ENCODE results near the gene CYP2D6.

Gene CYP2D6

GRCh38 chr22:42101199-42101598 is 29.4 kb downstream of the CYP2D6 start:
- H3K4me3 ChIP-seq (ENCODE audit: low read length), result no peak overlapping the region
- TF ChIP-seq, protein P1, sequence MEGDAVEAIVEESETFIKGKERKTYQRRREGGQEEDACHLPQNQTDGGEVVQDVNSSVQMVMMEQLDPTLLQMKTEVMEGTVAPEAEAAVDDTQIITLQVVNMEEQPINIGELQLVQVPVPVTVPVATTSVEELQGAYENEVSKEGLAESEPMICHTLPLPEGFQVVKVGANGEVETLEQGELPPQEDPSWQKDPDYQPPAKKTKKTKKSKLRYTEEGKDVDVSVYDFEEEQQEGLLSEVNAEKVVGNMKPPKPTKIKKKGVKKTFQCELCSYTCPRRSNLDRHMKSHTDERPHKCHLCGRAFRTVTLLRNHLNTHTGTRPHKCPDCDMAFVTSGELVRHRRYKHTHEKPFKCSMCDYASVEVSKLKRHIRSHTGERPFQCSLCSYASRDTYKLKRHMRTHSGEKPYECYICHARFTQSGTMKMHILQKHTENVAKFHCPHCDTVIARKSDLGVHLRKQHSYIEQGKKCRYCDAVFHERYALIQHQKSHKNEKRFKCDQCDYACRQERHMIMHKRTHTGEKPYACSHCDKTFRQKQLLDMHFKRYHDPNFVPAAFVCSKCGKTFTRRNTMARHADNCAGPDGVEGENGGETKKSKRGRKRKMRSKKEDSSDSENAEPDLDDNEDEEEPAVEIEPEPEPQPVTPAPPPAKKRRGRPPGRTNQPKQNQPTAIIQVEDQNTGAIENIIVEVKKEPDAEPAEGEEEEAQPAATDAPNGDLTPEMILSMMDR (IDR thresholded peaks at IDR 0.05; ENCODE audit: insufficient read depth, low read depth, low read length, missing control alignments), result no peak
- DNase-seq (ENCODE audit: low read depth), result no peak

DNA sequence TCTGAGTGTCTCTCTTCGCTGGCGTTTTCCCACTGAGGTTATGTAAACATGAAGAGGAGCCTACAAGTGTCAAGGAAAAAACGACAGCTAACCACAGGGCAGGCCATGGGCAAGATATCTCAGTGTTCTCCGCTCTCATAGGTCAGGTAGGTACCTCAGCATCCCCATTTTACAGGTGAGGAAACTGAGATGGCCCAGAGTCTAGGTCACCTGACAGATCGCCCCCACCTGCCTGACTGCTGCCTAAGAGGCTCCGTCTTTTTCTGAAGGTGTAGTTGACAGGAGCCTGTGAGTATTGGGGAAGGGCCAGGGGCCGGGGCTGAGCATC is 39.2 kb downstream of the CYP2D6 start:
- peak overlapping the region; percentile 90 for H3K4me3 ChIP-seq (ENCODE audit: low read length)
- no peak for DNase-seq (ENCODE audit: low read depth)
- TF ChIP-seq, protein P1 (IDR thresholded peaks at IDR 0.05; ENCODE audit: insufficient read depth, low read depth, low read length, missing control alignments), result no peak

GRCh38 chr22:42090596-42091454 is 39.8 kb downstream of the CYP2D6 start, which contains the start of gene NDUFA6:
Gene NDUFA6, minus strand, starts transcription at chr22:42090772. Its CDS starts 28 bp downstream, at chr22:42090744.
- peak; percentile 99 for DNase-seq (ENCODE audit: low read depth)
- peak within 1 kb of the TSS; percentile 90 for H3K4me3 ChIP-seq (ENCODE audit: low read length)
- TF ChIP-seq, protein P1 (IDR thresholded peaks at IDR 0.05; ENCODE audit: insufficient read depth, low read depth, low read length, missing control alignments), result peak; percentile 71

GRCh38 chr22:42086051-42086450 is 44.6 kb downstream of the CYP2D6 start:
- TF ChIP-seq, protein P1 (IDR thresholded peaks at IDR 0.05; ENCODE audit: insufficient read depth, low read depth, low read length, missing control alignments), result no peak
- no peak for DNase-seq (ENCODE audit: low read depth)

DNA sequence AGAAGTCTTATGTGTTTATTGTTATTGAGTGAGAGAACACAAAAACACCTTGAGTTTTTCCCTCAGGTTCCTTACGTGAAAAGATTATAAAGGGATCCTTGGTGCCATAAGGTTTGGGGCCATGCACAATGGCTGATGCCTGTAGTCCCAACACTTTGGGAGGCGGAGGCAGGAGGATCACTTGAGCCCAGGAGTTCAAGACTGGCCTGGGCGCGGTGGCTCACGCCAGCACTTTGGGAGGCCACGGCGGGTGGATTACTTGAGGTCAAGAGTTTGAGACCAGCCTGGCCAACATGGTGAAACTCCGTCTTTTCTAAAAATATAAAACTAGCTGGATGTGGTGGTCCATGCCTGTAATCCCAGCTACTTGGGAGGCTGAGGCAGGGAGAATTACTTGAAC is 45.7 kb downstream of the CYP2D6 start:
- H3K4me3 ChIP-seq (ENCODE audit: low read length), result no peak overlapping the region
- TF ChIP-seq, protein P1 (IDR thresholded peaks at IDR 0.05; ENCODE audit: insufficient read depth, low read depth, low read length, missing control alignments), result no peak
- DNase-seq (ENCODE audit: low read depth), result no peak

More at GRCh38 chr22:42086051-42086450, 44.6 kb downstream of the CYP2D6 start:
- no peak overlapping the region for H3K4me3 ChIP-seq (ENCODE audit: low read length)

DNA sequence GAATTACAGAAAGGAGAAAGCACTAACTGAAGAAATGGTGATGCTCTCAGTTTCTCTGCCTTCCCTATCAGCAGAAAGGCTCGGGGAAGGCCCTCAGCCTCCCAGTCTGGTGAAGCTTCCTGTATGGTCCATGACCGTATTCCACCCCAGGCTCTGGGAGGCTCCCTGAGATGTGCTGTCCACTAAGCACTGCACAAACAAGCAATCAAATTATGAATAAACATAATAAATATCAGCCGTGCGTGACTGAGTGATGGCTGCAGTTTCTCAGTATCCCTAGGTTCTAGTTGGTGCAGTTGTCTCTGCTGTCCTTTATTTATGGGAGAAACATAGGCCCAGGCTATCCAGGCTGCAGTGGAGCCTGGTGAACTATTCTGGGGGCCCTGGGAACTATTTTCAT is 47.5 kb downstream of the CYP2D6 start:
- no peak overlapping the region for H3K4me3 ChIP-seq (ENCODE audit: low read length)
- TF ChIP-seq, protein P1 (IDR thresholded peaks at IDR 0.05; ENCODE audit: insufficient read depth, low read depth, low read length, missing control alignments), result no peak
- DNase-seq (ENCODE audit: low read depth), result no peak

- DNase-seq (ENCODE audit: low read depth), result peak; percentile 28
- peak overlapping the region; percentile 55 for H3K4me3 ChIP-seq (ENCODE audit: low read length)
- TF ChIP-seq, protein P1 (IDR thresholded peaks at IDR 0.05; ENCODE audit: insufficient read depth, low read depth, low read length, missing control alignments), result no peak
Observed at GRCh38 chr22:42080287-42080686, 50.3 kb downstream of the CYP2D6 start.
